ENCODE measurements around the gene VWA3B. TPM values are rescaled to one million over a fixed set of nuclear protein-coding genes. Genes with fewer than 3 reads are reported as not detected.
A peak's percentile ranks its signal among the peaks of the same experiment; 100 is the strongest.

The VWA3B gene
- polyA plus RNA-seq, 1 donor: 1.0 TPM

GRCh38 chr2:98177986-98178385 is 91.0 kb downstream of the VWA3B start:
- no peak for DNase-seq

DNA sequence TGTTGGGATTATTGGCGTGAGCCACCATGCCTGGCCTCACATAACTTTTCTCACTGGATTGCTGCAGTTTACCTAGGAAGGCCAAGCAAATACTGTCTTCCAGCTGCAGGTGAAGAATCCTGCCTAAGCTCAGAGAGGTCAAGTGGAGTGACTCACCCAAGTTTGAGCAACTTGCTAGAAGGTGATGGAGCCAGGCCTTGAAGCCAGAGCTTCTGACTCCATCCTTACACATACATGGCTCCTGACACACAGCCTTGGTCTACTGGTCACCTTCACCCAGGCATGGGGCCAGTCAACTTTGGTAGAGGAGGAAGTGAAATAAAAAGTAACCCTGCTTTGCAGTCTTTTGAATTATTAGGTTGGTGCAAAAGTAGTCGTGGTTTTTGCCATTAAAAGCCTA is 93.5 kb downstream of the VWA3B start:
- no peak for DNase-seq

DNA sequence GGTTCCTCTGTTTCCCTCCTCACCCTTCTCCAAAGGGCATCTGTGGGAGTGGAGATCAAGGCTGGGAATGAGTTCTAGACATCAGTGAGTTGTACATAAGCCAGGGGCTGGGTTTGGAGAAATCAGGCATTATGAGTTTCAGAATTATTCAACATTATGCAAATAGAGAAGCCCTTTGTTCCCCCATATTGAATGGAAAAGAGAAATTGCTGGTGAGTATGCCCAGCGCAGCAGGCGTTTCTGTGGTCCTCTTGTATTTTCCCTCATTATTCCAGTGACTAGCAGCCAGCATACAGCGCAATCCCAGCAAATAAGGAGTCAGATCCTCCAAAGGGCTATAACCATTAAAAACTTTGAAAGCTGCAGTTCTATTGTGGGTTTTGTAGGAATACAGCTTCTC is 94.4 kb downstream of the VWA3B start:
- DNase-seq: no peak

DNA sequence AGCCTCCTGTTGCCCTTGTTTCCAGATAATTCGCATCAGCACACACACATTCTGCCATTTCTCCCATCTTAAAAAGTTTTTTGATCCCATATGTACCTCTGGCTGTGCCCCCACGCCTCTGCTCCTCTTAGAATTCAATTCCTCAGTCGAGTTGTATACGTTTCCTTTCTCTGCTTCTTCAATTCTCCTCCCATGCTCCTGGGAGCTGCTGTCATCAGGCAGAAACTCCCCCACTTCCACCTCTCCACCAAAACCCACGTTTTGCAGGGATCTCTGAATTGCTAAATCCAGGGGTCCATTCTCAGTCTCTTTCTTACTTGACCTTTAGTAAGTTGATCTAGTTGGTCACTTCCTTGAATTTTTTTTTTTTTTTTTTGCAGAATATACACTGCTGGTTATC is 98.8 kb downstream of the VWA3B start:
- DNase-seq: no peak

GRCh38 chr2:98187194-98187593 is 100.2 kb downstream of the VWA3B start:
- DNase-seq: no peak

- DNase-seq: no peak
These were observed 101.5 kb downstream of the VWA3B start for GRCh38 chr2:98188351-98189046.

GRCh38 chr2:98191883-98192282 is 104.9 kb downstream of the VWA3B start:
- no peak for DNase-seq

- no peak for DNase-seq
These were observed 114.6 kb downstream of the VWA3B start for GRCh38 chr2:98201576-98201975.

DNA sequence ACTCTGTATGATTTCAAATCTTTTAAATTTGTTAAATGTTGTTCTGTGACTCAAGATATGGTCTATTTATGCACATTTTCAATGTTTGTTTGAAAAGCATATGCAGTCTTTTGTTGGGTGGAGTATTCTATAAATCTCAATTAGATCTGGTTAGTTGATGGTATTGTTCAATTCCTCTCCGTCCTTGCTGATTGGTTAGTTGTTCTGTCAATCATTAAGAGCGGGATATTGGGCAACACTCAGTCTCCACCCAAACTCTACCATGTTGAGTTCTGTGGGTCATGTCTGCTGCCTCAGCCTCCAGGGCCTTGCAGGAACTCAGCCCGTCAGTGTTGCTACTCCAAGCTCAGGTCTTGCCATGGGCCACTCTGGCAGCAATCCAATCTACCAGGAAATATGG is 118.9 kb downstream of the VWA3B start:
- DNase-seq: no peak

GRCh38 chr2:98212092-98213000 is 125.4 kb downstream of the VWA3B start:
- peak; percentile 8 for DNase-seq

DNA sequence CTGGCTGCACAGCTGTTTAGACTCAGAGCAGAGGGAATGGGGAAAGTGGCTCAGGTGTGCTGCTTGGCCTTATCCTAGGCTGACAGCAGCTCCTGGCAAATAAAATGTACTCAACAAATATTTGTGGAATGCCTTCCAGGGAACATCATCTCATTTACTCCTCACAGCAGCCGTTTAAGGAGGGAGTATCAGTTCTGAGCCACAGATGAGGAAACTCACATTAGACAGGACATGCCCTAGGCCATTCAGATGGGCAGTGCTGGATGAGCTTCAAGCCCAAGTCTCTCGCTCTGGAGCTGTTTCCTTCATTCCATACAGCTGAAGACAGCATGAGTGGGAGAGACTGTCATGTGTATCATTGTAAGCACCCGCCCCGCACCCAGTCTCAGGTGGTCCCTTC is 129.6 kb downstream of the VWA3B start:
- DNase-seq: no peak

DNA sequence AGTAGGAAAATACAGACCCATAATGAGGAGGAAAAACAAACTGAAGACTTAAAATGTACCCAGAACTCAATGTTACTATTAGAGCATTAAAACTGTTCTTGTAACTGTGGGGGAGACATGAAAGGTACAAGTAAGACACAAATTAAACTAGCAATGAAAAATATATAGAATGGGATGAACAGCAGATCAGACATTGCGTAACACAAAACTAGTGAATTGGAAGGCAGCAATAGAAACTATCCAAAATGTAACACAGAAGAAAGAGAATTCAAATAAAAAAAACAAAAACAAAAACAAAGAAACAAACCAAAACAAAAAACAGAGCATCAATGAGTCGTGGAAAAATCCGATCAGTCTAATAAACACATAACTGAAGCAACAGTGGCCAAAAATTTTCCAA is 132.2 kb downstream of the VWA3B start:
- DNase-seq: no peak

GRCh38 chr2:98233941-98234340 is 147.0 kb downstream of the VWA3B start:
- no peak for DNase-seq

- DNase-seq: peak; percentile 7
These were observed 147.8 kb downstream of the VWA3B start for GRCh38 chr2:98234776-98235175.

GRCh38 chr2:98236935-98237334 is 150.0 kb downstream of the VWA3B start:
- no peak for DNase-seq

GRCh38 chr2:98240786-98241398 is 153.9 kb downstream of the VWA3B start:
- DNase-seq: no peak

GRCh38 chr2:98241592-98241991 is 154.6 kb downstream of the VWA3B start:
- no peak for DNase-seq

GRCh38 chr2:98242003-98242402 is 155.0 kb downstream of the VWA3B start:
- DNase-seq: no peak

- no peak for DNase-seq
These were observed 158.5 kb downstream of the VWA3B start for GRCh38 chr2:98245491-98245890.

DNA sequence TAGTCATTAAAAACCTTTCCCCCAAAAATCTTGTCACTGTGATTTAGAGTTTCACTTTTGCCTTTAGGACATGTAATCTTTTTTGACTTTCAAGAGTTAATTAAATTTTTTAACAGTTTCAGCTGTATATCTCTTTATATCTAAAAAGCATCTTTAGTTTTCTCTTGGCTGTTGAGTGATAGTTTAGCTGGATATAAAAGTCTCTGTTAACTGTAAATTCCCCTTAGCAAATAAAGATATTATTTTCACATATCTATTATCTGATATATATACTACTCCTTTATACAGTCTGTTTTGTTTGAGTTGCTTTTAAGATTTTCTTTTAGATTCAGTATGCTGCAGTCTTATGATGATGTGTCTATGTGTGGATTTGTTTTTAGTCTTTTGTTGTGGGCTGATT is 160.4 kb downstream of the VWA3B start:
- DNase-seq: no peak

GRCh38 chr2:98252038-98252773 is 165.2 kb downstream of the VWA3B start:
- DNase-seq: no peak

DNA sequence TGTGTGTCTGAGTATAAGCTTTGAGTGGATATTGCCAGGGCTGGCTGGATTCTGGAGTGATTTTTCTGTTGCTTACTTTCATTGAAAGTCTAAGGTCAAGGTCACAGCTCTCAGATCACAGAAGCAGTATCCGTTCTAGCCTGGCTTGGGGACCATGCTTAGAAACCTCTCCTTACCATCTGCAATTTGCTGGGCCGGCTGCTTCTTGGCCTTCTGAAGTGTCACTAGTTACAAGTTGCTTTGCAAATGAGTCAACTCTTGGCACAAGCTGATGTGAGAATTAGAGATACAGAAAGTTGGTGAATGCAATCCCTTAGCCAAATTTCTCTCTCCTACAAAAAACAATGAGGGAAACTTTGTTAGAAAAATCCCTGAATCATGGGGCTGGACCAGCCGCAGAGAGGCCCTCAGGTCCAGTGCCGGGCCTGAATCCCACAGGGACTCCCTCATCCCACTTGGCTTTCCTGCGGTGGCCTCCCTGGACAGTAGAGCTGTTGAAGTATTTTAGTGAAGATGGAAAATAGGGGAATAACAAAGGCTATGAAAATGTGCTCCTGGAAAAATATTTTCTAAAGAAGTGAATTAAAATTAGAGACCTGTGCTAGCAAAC is 166.6 kb downstream of the VWA3B start:
- DNase-seq: no peak

Data from hindlimb muscle (tissue), 1 donor.